SK-N-SH (cell line): ENCODE data around the gene BUB3.

Experiments
- EP300 ChIP-seq, 2 experiments: IDR thresholded peaks; 2 replicates each; pipeline versions ENCODE4 v1.4.0 to v1.6.1; 2012; ENCODE audit warnings: borderline replicate concordance in 1 of 2, low read depth in 1 of 2, low read length in 1 of 2
- RCOR1 ChIP-seq: fragments of 150-350 bp; IDR thresholded peaks from 2 replicates; pipeline ENCODE4 v1.6.1; 2017; ENCODE audit warnings: antibody characterized with exemption, low read length
- RFX5 ChIP-seq: IDR thresholded peaks from 2 replicates; pipeline ENCODE4 v1.6.1; 2012; ENCODE audit warnings: mild to moderate bottlenecking, improper control_type of control experiment, low read length
- YY1 ChIP-seq: IDR thresholded peaks from 2 replicates; pipeline ENCODE4 v1.4.0; 2012; ENCODE audit warnings: low read depth, mild to moderate bottlenecking
- TF ChIP-seq, protein P1 (sequence below): IDR thresholded peaks from 2 replicates; pipeline ENCODE4 v1.6.1; 2012; ENCODE audit warnings: mild to moderate bottlenecking, low read depth, low read length, moderate library complexity
- TF ChIP-seq, protein P2 (sequence below): fragments of 200-600 bp; sonication (generic); IDR thresholded peaks from 2 replicates; pipeline ENCODE4 v1.6.1; 2017; ENCODE audit warnings: antibody characterized with exemption, mild to moderate bottlenecking, moderate library complexity

DNA sequence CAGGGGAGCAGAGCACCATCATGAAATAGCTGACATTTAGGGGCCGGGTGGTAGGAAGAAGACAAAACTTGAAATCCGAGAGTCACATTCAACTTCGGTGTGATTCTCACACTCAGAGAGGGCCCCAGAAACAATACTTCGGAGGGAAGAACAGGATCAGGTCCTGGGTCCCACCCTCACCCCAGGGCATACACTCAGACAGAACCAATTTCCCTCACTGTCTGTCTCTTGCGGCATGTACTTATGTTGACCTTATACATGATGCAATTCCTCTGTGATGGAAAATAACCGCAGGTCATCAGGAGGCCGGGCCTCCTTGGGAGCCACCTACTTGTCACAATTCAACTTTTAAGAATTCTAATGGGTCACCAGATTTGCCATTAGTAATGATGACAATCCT lies 44.7 kb upstream of the BUB3 start:
- TF ChIP-seq EP300 (IDR thresholded peaks at IDR 0.05; ENCODE audit: borderline replicate concordance in 1 of 2, low read depth in 1 of 2, low read length in 1 of 2) (no peak), RFX5 (no peak), RCOR1 (no peak), YY1 (no peak)
- TF ChIP-seq, protein P1, sequence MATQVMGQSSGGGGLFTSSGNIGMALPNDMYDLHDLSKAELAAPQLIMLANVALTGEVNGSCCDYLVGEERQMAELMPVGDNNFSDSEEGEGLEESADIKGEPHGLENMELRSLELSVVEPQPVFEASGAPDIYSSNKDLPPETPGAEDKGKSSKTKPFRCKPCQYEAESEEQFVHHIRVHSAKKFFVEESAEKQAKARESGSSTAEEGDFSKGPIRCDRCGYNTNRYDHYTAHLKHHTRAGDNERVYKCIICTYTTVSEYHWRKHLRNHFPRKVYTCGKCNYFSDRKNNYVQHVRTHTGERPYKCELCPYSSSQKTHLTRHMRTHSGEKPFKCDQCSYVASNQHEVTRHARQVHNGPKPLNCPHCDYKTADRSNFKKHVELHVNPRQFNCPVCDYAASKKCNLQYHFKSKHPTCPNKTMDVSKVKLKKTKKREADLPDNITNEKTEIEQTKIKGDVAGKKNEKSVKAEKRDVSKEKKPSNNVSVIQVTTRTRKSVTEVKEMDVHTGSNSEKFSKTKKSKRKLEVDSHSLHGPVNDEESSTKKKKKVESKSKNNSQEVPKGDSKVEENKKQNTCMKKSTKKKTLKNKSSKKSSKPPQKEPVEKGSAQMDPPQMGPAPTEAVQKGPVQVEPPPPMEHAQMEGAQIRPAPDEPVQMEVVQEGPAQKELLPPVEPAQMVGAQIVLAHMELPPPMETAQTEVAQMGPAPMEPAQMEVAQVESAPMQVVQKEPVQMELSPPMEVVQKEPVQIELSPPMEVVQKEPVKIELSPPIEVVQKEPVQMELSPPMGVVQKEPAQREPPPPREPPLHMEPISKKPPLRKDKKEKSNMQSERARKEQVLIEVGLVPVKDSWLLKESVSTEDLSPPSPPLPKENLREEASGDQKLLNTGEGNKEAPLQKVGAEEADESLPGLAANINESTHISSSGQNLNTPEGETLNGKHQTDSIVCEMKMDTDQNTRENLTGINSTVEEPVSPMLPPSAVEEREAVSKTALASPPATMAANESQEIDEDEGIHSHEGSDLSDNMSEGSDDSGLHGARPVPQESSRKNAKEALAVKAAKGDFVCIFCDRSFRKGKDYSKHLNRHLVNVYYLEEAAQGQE, result no peak
- TF ChIP-seq, protein P2, sequence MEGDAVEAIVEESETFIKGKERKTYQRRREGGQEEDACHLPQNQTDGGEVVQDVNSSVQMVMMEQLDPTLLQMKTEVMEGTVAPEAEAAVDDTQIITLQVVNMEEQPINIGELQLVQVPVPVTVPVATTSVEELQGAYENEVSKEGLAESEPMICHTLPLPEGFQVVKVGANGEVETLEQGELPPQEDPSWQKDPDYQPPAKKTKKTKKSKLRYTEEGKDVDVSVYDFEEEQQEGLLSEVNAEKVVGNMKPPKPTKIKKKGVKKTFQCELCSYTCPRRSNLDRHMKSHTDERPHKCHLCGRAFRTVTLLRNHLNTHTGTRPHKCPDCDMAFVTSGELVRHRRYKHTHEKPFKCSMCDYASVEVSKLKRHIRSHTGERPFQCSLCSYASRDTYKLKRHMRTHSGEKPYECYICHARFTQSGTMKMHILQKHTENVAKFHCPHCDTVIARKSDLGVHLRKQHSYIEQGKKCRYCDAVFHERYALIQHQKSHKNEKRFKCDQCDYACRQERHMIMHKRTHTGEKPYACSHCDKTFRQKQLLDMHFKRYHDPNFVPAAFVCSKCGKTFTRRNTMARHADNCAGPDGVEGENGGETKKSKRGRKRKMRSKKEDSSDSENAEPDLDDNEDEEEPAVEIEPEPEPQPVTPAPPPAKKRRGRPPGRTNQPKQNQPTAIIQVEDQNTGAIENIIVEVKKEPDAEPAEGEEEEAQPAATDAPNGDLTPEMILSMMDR, result no peak
